Measurements from ENCODE around the gene OR2T11.
"Not testable (repeated sequence)": the region's sequence is repeated elsewhere in the genome, so short reads cannot be mapped to it uniquely, and the experiment has no call there.

Gene OR2T11, protein sequence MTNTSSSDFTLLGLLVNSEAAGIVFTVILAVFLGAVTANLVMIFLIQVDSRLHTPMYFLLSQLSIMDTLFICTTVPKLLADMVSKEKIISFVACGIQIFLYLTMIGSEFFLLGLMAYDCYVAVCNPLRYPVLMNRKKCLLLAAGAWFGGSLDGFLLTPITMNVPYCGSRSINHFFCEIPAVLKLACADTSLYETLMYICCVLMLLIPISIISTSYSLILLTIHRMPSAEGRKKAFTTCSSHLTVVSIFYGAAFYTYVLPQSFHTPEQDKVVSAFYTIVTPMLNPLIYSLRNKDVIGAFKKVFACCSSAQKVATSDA

GRCh38 chr1:248634991-248635390 is at the start of gene OR2T11:
OR2T11 (minus strand) TSS chr1:248635091; CDS start chr1:248627128, 7,963 bp downstream.
- H3K27ac Mint-ChIP-seq; H3K4me3 Mint-ChIP-seq; H3K9me3 Mint-ChIP-seq; H3K36me3 Mint-ChIP-seq (ENCODE audit: low read depth); H3K4me1 Mint-ChIP-seq; H3K27me3 Mint-ChIP-seq (ENCODE audit: low read depth): not testable (repeated sequence)

DNA sequence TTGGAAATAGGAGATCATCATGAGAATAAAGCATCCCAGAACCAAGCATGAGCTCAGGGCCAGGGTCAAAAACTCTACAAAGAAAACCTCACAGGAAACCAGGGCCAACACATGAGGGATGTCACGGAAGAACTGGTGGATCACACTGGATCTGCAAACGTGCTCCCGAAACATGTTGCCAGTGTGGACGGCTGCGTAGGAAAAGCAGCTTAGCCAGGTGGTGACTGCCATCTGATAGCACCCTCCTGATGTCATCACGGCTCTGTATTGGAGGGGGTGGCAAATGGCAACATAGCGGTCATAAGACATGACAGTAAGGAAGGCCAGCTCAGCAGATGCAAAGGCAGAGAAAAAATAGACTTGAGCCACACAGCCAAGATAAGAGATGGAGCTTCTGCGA is 46.8 kb upstream of the OR2T11 start:
- H3K27me3 Mint-ChIP-seq (ENCODE audit: low read depth), result no peaks in the 10 kb centered on the region
- H3K27ac Mint-ChIP-seq, result no peak overlapping the region
- no peak for TF ChIP-seq CTCF (IDR thresholded peaks at IDR 0.05; ENCODE audit: unreplicated experiment in 3 of 3)
- no peak overlapping the region for H3K4me3 Mint-ChIP-seq
- no peaks in the 10 kb centered on the region for H3K4me1 Mint-ChIP-seq
- H3K36me3 Mint-ChIP-seq (ENCODE audit: low read depth), result no peaks in the 10 kb centered on the region
- peaks cover 31% of the 10 kb centered on the region for H3K9me3 Mint-ChIP-seq

DNA sequence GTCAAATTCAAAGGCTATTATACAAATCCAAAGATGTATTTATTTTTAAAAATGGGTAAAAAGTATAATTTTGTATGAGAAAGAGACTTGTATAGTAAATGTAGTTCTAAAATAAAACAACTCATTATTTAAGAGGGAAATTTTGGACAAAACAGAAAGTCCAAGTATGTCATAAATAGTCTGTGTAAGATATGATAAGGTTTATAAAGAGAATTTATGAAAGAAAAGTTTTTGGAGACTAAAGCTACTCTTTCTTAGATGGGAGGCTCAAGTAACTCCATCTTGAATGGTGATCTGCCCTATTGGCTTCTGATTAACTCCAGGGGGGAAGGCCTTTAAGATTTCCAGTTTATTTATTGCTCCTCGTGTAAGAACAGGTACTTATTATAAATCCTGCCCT is 35.1 kb upstream of the OR2T11 start:
- Mint-ChIP-seq H3K9me3 (peaks cover 24% of the 10 kb centered on the region), H3K4me3 (no peak overlapping the region), H3K36me3 (ENCODE audit: low read depth) (no peaks in the 10 kb centered on the region), H3K27ac (no peak overlapping the region), H3K4me1 (no peaks in the 10 kb centered on the region), H3K27me3 (ENCODE audit: low read depth) (no peaks in the 10 kb centered on the region)
- TF ChIP-seq CTCF (IDR thresholded peaks at IDR 0.05; ENCODE audit: unreplicated experiment in 3 of 3), result no peak

DNA sequence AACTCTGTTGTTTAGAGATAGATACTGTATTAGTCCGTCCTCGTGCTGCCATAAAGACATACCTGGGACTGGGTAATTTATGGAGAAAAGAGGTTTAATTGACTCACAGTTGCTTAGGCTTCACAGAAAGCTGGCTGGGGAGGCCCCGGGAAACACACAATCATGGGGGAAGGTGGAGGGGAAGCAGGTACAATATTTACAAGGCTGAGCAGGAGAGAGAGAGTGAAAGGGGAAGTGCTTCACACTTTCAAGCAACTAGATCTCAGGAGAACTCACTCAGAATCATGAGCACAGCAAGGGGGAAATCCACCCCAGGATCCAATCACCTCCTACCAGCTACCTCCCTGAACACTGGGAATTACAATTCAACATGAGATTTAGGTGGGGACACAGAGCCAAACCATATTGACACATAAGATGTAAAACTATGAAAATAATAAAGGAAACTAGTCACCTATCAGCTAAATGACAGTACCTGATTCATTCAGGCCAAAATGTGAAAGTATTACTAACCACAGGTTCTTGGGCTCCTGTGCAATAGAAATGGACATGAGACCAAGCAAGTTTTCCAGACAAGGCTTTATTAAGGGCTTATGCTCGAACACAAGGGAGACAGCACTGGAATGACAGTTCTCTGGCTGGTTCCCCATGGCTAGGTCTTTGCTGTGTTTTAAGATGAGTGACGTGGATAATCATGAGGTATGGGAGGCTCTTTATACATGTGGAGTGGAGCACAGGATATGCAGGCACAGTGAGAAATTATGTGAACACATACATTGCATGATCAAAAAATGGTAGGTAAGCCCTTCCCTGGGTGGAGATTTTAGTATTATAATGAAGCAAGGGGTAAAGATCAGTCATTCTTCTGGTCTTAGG is 28.8 kb upstream of the OR2T11 start:
- not testable (repeated sequence) for H3K4me1 Mint-ChIP-seq, H3K4me3 Mint-ChIP-seq

GRCh38 chr1:248656797-248657196 is 21.9 kb upstream of the OR2T11 start:
- H3K4me3 Mint-ChIP-seq; H3K4me1 Mint-ChIP-seq; H3K27ac Mint-ChIP-seq; H3K27me3 Mint-ChIP-seq (ENCODE audit: low read depth); H3K36me3 Mint-ChIP-seq (ENCODE audit: low read depth): not testable (repeated sequence)
- peaks cover 24% of the 10 kb centered on the region for H3K9me3 Mint-ChIP-seq

More for the DNA sequence above, 28.8 kb upstream of the OR2T11 start:
- peaks cover 41% of the 10 kb centered on the region for H3K9me3 Mint-ChIP-seq
- not testable (repeated sequence) for H3K36me3 Mint-ChIP-seq (ENCODE audit: low read depth); H3K27ac Mint-ChIP-seq; H3K27me3 Mint-ChIP-seq (ENCODE audit: low read depth)

- H3K4me3 Mint-ChIP-seq; H3K4me1 Mint-ChIP-seq; H3K36me3 Mint-ChIP-seq (ENCODE audit: low read depth); H3K27me3 Mint-ChIP-seq (ENCODE audit: low read depth); H3K27ac Mint-ChIP-seq: not testable (repeated sequence)
- peaks cover 15% of the 10 kb centered on the region for H3K9me3 Mint-ChIP-seq
Observed at GRCh38 chr1:248655354-248655753, 20.5 kb upstream of the OR2T11 start, which contains the start of gene OR2T27. OR2T27 (minus strand) TSS chr1:248655528; CDS start chr1:248650884, 4,644 bp downstream.

- not testable (repeated sequence) for H3K4me1 Mint-ChIP-seq; H3K27me3 Mint-ChIP-seq (ENCODE audit: low read depth); H3K27ac Mint-ChIP-seq; H3K4me3 Mint-ChIP-seq; H3K36me3 Mint-ChIP-seq (ENCODE audit: low read depth); H3K9me3 Mint-ChIP-seq
Observed at GRCh38 chr1:248648770-248649536, 14.1 kb upstream of the OR2T11 start.

GRCh38 chr1:248645178-248645577 is 10.3 kb upstream of the OR2T11 start, which contains the start of gene OR2T35:
OR2T35 (minus strand) TSS chr1:248645278; CDS start chr1:248639258, 6,020 bp downstream.
- not testable (repeated sequence) for H3K27me3 Mint-ChIP-seq (ENCODE audit: low read depth); H3K4me1 Mint-ChIP-seq; H3K27ac Mint-ChIP-seq; H3K9me3 Mint-ChIP-seq; H3K36me3 Mint-ChIP-seq (ENCODE audit: low read depth); H3K4me3 Mint-ChIP-seq

DNA sequence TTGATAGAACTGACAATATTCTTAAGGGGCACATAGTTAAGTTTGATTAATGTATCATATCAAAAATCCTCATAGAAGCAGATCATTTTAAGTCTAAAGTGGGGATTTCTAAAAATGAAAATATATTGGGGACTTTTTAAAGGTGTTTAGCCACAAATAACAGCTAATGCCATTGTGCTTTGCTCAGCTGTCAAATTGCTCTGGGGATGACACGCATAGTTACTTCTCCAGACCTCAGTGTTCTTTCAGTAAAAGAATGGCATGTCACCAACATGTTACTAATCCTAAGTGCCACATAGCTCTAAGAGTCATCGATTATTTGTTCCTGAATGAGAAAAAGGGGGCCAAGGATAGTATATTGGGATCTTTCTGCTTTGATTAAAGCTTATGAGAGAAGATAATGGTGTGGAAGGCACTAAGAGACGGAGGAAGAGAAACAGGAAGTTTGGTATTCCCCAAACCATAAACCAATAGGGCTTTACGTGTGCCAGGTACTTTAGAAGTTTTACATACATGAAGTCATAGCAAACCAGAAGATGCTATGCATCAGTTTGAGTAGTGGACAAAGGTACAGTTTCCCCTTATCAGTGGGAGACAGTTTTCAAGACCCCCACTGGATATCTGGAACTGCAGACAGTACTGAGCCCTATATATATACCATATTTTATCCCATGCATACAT is 8.2 kb upstream of the OR2T11 start:
- H3K27me3 Mint-ChIP-seq (ENCODE audit: low read depth); H3K36me3 Mint-ChIP-seq (ENCODE audit: low read depth); H3K9me3 Mint-ChIP-seq; H3K4me1 Mint-ChIP-seq; H3K27ac Mint-ChIP-seq; H3K4me3 Mint-ChIP-seq: not testable (repeated sequence)

DNA sequence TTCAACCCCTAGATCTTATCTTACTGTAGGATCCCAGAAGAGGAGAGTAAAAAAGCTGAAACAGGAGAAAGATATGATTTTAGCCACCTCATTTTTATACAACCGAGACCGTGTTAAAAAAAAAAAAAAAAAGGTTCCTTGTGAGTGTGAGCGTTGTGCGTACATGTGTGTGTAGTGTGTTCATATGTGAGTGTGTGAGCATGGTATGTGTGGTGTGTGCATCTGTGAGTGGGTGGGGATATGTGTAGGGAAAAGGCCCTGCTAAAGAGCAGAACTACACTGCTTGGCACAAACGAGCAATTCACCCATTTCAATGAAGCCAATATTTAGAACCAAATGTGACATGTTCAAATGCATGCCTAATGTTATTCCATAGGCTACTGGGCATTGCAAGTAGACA is 6.7 kb upstream of the OR2T11 start:
- not testable (repeated sequence) for H3K4me1 Mint-ChIP-seq; H3K36me3 Mint-ChIP-seq (ENCODE audit: low read depth); H3K9me3 Mint-ChIP-seq; H3K27me3 Mint-ChIP-seq (ENCODE audit: low read depth); H3K27ac Mint-ChIP-seq; H3K4me3 Mint-ChIP-seq

DNA sequence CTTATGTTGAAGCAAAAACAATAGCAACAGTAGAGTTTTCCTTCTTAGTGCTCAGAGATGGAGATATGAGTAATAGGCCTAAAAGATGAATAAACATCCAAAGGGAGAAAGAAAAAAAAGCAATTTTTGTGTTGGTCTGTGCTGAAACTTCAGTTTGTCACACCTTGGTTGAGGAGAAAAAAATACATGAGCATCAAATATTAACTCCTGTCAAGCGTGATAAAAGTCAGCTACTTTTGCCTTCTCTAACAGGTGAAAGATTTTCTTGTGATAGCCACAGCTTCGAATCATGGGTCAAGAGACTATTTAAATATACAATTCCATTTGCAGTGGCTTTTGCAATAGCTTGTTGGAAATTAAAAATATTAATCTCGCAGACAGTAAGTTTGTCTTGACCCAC is 6.0 kb upstream of the OR2T11 start:
- H3K4me1 Mint-ChIP-seq; H3K27me3 Mint-ChIP-seq (ENCODE audit: low read depth); H3K4me3 Mint-ChIP-seq; H3K27ac Mint-ChIP-seq; H3K36me3 Mint-ChIP-seq (ENCODE audit: low read depth); H3K9me3 Mint-ChIP-seq: not testable (repeated sequence)

- not testable (repeated sequence) for H3K36me3 Mint-ChIP-seq (ENCODE audit: low read depth); H3K4me1 Mint-ChIP-seq; H3K9me3 Mint-ChIP-seq; H3K4me3 Mint-ChIP-seq; H3K27ac Mint-ChIP-seq; H3K27me3 Mint-ChIP-seq (ENCODE audit: low read depth)
Observed at GRCh38 chr1:248639652-248640051, 4.8 kb upstream of the OR2T11 start.

Data from nephron (organoid).